HG03060 (cell line): ENCODE measurements around the gene GNG3.
A peak's percentile ranks its signal among the peaks of the same experiment; 100 is the strongest.
"Not testable (repeated sequence)": the region's sequence is repeated elsewhere in the genome, so short reads cannot be mapped to it uniquely, and the experiment has no call there.

ENCODE experiments used
- ATAC-seq: cut with Tn5 transposase; IDR thresholded peaks from one replicate; pipeline ENCODE4 v1.9.1; 2021; ENCODE audit warnings: low read depth, moderate number of reproducible peaks; ENCODE audit not compliant: unreplicated experiment

Gene GNG3

GRCh38 chr11:62687508-62688396, 19.7 kb upstream of the GNG3 start:
- no peak for ATAC-seq

- ATAC-seq: no peak
These were observed 19.0 kb upstream of the GNG3 start for GRCh38 chr11:62688491-62688890.

- no peak for ATAC-seq
These were observed 17.9 kb upstream of the GNG3 start, which contains the start of gene LRRN4CL for GRCh38 chr11:62689421-62690183. Gene LRRN4CL, minus strand, starts transcription at chr11:62689530. Its CDS starts 1,022 bp downstream, at chr11:62688508.

DNA sequence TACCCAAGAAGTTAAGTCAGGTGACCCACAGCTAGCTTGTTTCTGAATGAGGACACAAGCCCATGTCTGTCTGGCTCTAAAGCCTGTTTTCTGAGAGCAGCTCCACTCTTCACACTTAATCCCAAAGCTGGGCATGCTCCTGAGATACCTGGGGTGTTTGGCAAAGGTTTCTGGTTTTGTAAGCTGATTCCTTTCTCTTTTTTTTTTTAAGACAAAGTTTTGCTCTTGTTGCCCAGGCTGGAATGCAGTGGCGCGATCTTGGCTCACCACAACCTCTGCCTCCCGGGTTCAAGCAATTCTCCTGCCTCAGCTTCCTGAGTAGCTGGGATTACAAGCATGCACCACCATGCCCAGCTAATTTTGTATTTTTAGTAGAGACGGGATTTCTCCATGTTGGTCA, 13.9 kb upstream of the GNG3 start:
- not testable (repeated sequence) for ATAC-seq

DNA sequence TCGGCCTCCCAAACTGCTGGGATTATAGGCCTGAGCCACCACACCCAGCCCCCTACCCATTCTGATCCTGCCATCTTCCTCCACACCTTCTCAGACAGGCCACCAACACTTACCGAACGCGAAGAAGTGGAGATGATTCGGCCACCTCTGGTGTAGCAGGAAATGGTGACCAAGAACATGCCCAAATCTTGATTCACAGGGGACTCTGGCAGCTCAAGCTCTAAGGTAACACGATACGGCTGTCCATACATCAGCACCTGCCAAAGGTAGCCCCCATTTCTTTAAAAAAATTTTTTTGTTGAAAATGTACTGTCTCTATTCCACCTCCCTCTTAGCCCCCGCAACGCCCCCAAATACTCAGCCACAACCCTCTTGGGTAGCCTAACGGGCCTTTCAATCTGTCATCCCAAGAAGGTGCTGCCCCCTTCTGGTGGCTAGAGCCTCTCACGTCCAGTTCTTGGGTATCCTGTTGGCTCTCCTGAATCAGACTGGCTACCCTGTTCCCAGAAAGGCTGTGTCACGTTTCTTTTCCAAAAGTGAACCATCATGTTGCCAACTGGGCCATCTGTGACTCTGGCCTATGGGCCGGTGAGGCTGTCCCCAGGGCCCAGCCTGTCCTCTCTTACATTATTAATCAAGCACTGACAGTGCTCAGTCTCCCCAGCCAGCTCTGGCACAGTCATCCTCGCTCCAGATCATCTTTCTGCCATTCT, 12.9 kb upstream of the GNG3 start:
- no peak for ATAC-seq

DNA sequence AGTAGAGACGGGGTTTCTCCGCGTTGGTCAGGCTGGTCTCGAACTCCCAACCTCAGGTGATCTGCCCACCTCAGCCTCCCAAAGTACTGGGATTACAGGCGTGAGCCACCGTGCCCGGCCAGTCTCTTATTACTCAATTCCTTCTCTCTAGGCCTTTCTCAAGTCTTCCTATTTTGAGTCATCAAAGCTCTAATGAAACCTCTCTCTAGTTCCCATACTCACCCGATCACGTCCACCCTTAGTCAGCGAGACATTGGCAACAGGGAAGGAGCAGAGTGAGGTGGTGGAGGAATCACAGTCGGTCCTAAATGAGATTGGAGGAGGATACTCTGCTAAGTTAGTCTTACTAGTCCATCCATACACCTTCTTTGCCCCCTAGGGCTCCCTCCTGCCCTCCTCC, 5.2 kb upstream of the GNG3 start:
- ATAC-seq: no peak

- ATAC-seq: not testable (repeated sequence)
These were observed 3.6 kb upstream of the GNG3 start for GRCh38 chr11:62703921-62704320.

- ATAC-seq: no peak
These were observed 2.1 kb upstream of the GNG3 start for GRCh38 chr11:62705413-62705812.

GRCh38 chr11:62705880-62706849, 1.3 kb upstream of the GNG3 start:
- no peak for ATAC-seq

GRCh38 chr11:62706850-62707247, 627 bp upstream of the GNG3 start:
- ATAC-seq: no peak

DNA sequence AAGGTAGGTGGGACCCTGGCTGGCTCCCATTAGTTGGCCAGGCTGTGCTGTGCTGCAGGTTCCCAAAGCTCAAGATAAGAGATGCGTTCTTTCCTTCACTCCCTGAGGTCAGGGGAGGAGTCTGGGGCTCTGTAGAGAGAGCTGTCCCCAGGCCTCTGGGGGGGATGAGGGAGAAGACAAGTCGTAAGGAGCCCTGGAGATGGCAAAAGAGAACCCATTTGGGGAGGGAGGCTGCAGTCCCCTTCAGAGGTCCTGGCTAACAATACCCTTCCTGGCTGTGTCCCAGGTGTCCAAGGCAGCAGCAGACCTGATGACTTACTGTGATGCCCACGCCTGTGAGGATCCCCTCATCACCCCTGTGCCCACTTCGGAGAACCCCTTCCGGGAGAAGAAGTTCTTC, 916 bp downstream of the GNG3 start:
- no peak for ATAC-seq

DNA sequence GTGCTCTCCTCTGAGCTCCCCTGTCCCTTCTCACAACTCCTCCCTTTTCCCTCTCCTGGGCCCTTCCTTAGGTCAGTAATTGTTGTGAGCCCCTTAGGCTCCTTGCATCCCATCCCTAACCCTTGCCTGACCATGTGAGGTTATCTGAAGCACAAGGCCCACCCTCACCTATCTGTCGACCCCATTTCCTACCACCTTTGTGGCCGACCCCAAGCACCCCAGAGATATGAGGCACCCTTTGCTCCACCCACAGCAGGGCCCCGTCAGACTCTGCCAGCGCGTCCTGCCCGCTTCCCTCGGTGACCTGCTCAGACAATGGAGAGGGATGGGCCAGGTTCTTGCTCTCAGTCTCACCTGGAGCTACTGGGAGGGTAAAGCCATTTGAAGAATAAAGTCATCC, 1.3 kb downstream of the GNG3 start:
- ATAC-seq: no peak

GRCh38 chr11:62709247-62710000, 1.9 kb downstream of the GNG3 start:
- peak; percentile 69 for ATAC-seq

DNA sequence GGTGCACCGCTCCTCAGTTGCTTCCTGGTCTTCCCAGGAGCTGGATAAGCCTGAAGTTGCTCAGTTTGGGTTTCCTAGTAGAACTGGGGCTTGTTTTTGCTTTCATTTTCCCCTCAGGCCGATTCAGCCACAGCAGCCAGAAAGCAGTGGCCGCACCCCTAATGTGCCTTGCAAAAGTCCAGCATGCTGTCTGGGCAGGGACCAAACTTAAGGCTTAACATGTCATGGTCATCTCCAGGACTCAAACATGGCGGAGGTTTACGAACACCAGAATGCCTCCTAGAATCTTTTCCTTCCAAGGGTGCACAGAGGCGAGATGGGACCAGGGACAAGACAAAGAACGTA, 2.5 kb downstream of the GNG3 start:
- no peak for ATAC-seq

GRCh38 chr11:62712276-62712812, 4.9 kb downstream of the GNG3 start:
- no peak for ATAC-seq

DNA sequence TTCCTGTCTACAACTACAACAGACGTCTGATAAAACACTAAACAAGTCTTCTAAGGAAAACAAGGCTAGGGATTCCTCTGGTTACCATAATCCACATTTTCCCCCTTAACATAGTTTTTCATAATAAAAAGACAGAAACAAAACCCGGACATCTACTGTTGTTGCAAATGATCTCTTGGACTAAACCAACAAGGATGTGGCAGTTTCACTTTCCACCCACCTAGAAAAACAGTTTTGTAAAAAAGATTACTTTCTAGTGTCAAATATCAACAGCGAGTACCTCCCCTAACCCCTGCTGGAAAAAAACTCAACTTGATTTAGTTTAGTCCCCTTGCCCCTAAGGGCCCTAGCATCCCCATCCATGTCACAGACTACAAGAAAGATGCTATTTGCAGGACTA, 5.4 kb downstream of the GNG3 start:
- no peak for ATAC-seq

GRCh38 chr11:62713343-62713742, 5.9 kb downstream of the GNG3 start:
- ATAC-seq: no peak

GRCh38 chr11:62715150-62716130, 8.0 kb downstream of the GNG3 start:
- no peak for ATAC-seq
